ENCODE results near the gene PARP6. TPM values are rescaled to one million over a fixed set of nuclear protein-coding genes. Genes with fewer than 3 reads are reported as not detected.

The PARP6 gene
- total and polyA plus RNA-seq, 2 of the 8 experiments (the other 6 are each of a cell fraction or from before 2014, with no cell fraction given), result 39.8 to 45.3 TPM

- H3K4me2 ChIP-seq (ENCODE audit: insufficient read depth in 1 of 2, low read depth in 2 of 2, low read length in 2 of 2), result no peak overlapping the region
- no peak overlapping the region for H3K18ac ChIP-seq (ENCODE audit: extremely low read depth, low read length)
- peaks cover 0 to 1% (median 0%) of the 10 kb centered on the region in 4 experiments; a peak in 3 of 7 replicates for H3K27me3 ChIP-seq (replicated peaks in 1 of 4; ENCODE audit: control insufficient read depth in 3 of 4, extremely low read depth in 1 of 4, insufficient read depth in 3 of 4, low read length in 3 of 4)
- H3K14ac ChIP-seq (ENCODE audit: insufficient read length), result no peak overlapping the region
- H2BK20ac ChIP-seq (ENCODE audit: low read length), result no peak overlapping the region
- H4K8ac ChIP-seq (ENCODE audit: extremely low read depth, insufficient read depth, low read length), result no peak overlapping the region
- no peak overlapping the region for H3K4ac ChIP-seq (replicated peaks; ENCODE audit: insufficient read length, low read depth, low read length)
- POLR2A ChIA-PET (ENCODE audit: partially characterized antibody), result no interaction called here
- 59% methylated on average over 4 of the region's 5 CpGs; no CpG with 5 or more reads in 1 of the 2 experiments for WGBS, 2 experiments (ENCODE audit: extremely low coverage in 1 of 2, insufficient coverage in 1 of 2, insufficient read length in 1 of 2, insufficient replicate concordance in 2 of 2, low coverage in 1 of 2, low lambda C conversion rate in 2 of 2, missing lambda C conversion rate in 1 of 2)
- H2BK5ac ChIP-seq (ENCODE audit: low read depth, low read length), result no peak overlapping the region
- no peak overlapping the region for H3K9ac ChIP-seq (replicated peaks in 1 of 4; ENCODE audit: extremely low read depth in 1 of 4, low read depth in 3 of 4, low read length in 3 of 4)
- no peaks in the 10 kb centered on the region for H3K79me1 ChIP-seq (ENCODE audit: low read depth, low read length)
- H2BK120ac ChIP-seq (replicated peaks; ENCODE audit: low read depth, low read length), result no peak overlapping the region
- H3K9me3 ChIP-seq (ENCODE audit: insufficient read depth in 2 of 2, low read depth in 1 of 2, low read length in 1 of 2), result no peaks in the 10 kb centered on the region
- H3K4me1 ChIP-seq (replicated peaks in 1 of 4; ENCODE audit: control insufficient read depth in 3 of 4, insufficient read depth in 4 of 4, low read length in 3 of 4), result no peaks in the 10 kb centered on the region
- no peaks in the 10 kb centered on the region for H3K23me2 ChIP-seq (ENCODE audit: low read depth, low read length)
- no peak overlapping the region for H2BK12ac ChIP-seq (ENCODE audit: low read depth, low read length)
- H2BK15ac ChIP-seq (ENCODE audit: low read length), result no peak overlapping the region
- H2AK5ac ChIP-seq (ENCODE audit: low read depth, low read length), result no peak overlapping the region
- CTCF ChIA-PET (ENCODE audit: partially characterized antibody), result interaction anchor here (0.6 kb wide), 1 partner anchor 159 kb away, joined by 3 read pairs; no protein-coding TSS in a partner anchor
- H3K23ac ChIP-seq (ENCODE audit: insufficient read length), result no peak overlapping the region
- H4K5ac ChIP-seq (ENCODE audit: insufficient read length, low read depth, low read length), result no peak overlapping the region
- peaks cover 0 to 4% of the 10 kb centered on the region in 2 experiments for H4K20me1 ChIP-seq (replicated peaks in 1 of 2; ENCODE audit: control insufficient read depth in 1 of 2, insufficient read depth in 2 of 2, low read length in 2 of 2)
- FAIRE-seq (no peak), DNase-seq (ENCODE audit: low read depth in 1 of 2, low spot score in 2 of 2) (no peak)
- no peak overlapping the region for H3K56ac ChIP-seq (replicated peaks; ENCODE audit: insufficient read length, low read depth, low read length)
- H3K79me2 ChIP-seq (ENCODE audit: control insufficient read depth in 1 of 2, insufficient read depth in 2 of 2, low read length in 2 of 2), result no peaks in the 10 kb centered on the region
- no peak overlapping the region for H3K27ac ChIP-seq (ENCODE audit: low read depth, low read length)
- no peaks in the 10 kb centered on the region for H3K36me3 ChIP-seq (ENCODE audit: control insufficient read depth in 2 of 4, insufficient read depth in 4 of 4, low read length in 3 of 4)
- H2AFZ ChIP-seq (ENCODE audit: low read length), result no peak overlapping the region
- no peak overlapping the region for H3K4me3 ChIP-seq (ENCODE audit: extremely low read depth in 1 of 4, insufficient read depth in 2 of 4, low read depth in 3 of 4, low read length in 4 of 4)
- H4K91ac ChIP-seq (replicated peaks; ENCODE audit: insufficient read length, low read length), result no peak overlapping the region
- no peak for TF ChIP-seq SRF (IDR thresholded peaks at IDR 0.05; ENCODE audit: low read depth, low read length)
- TF ChIP-seq EGR1 (IDR thresholded peaks at IDR 0.05; ENCODE audit: borderline replicate concordance, low read depth, low read length), result no peak
Measured at GRCh38 chr15:72307026-72307425, 34.7 kb upstream of the PARP6 start.

Data from H1 (cell line).